GM23248 (cell line): ENCODE data around the gene TMEM108.

Source experiments
- EZH2 ChIP-seq: fragments of 200-600 bp; sonication (generic); IDR thresholded peaks from 2 replicates; pipeline ENCODE4 v1.6.1; 2018; ENCODE audit warnings: antibody characterized with exemption, mild to moderate bottlenecking; ENCODE audit not compliant: insufficient read depth, poor library complexity, severe bottlenecking
- EZH2phosphoT487 ChIP-seq: fragments of 200-600 bp; sonication (generic); IDR thresholded peaks from 2 replicates; pipeline ENCODE4 v1.6.1; 2018; ENCODE audit warnings: antibody characterized with exemption, moderate library complexity, mild to moderate bottlenecking, low read depth; ENCODE audit not compliant: insufficient read depth

GRCh38 chr3:133041524-133041829 is 3.3 kb downstream of the TMEM108 start:
- TF ChIP-seq EZH2phosphoT487: no peak
- TF ChIP-seq EZH2: no peak
